Caco-2 (cell line): ENCODE measurements around the gene GABRG3. TPM values are rescaled to one million over a fixed set of nuclear protein-coding genes. Genes with fewer than 3 reads are reported as not detected.

Experiments
- BruUV-seq: library from RNA; stranded (reverse); fragments of 400-500 nt; replicated peaks from 2 replicates; lab custom pipeline; 2021; lab: Mats Ljungman, UMichigan
- CTCF ChIA-PET: fragments of 300-600 bp; sonication (Branson Sonifier 250); formaldehyde crosslinking; loops from one replicate; lab custom pipeline; 2022; ENCODE audit warnings: antibody characterized with exemption; lab: Charles Lee
- POLR2A ChIA-PET: fragments of 300-600 bp; sonication (Branson Sonifier 250); formaldehyde crosslinking; loops from one replicate; lab custom pipeline; 2022; ENCODE audit warnings: antibody characterized with exemption; lab: Charles Lee
- DNase-seq, 2 experiments: peaks; one replicate each; pipeline versions ENCODE4 v3.0.0 to v3.0.0-alpha.2; 2020 to 2022
- H3K27me3 ChIP-seq: replicated peaks from 2 replicates; pipeline ENCODE4 v1.6.0; 2011; ENCODE audit warnings: low read length; ENCODE audit not compliant: control insufficient read depth, insufficient read depth
- H3K36me3 ChIP-seq: 2 replicates; pipeline ENCODE4 v1.5.1; 2011; ENCODE audit warnings: low read length; ENCODE audit not compliant: control insufficient read depth, insufficient read depth
- H3K4me1 ChIP-seq: fragments of 250-450 bp; sonication (Bioruptor Pico); 2 replicates; pipeline ENCODE4 v1.5.1; 2020; ENCODE audit warnings: mild to moderate bottlenecking
- H3K4me3 ChIP-seq: 2 replicates; pipeline ENCODE4 v1.5.1; 2011; ENCODE audit warnings: low read depth, mild to moderate bottlenecking, control low read depth, low read length
- H3K9me3 ChIP-seq: fragments of 250-450 bp; sonication (Bioruptor Pico); 2 replicates; pipeline ENCODE4 v1.5.1; 2020; ENCODE audit warnings: mild to moderate bottlenecking, moderate library complexity
- H3K27ac Mint-ChIP-seq: one replicate; pipeline ENCODE4 v1.8.0; 2022; ENCODE audit warnings: mixed read lengths; ENCODE audit not compliant: unreplicated experiment
- H3K27me3 Mint-ChIP-seq: one replicate; pipeline ENCODE4 v1.8.0; 2022; ENCODE audit warnings: mixed read lengths; ENCODE audit not compliant: insufficient read depth, unreplicated experiment
- H3K36me3 Mint-ChIP-seq: one replicate; pipeline ENCODE4 v1.8.0; 2022; ENCODE audit warnings: mild to moderate bottlenecking, mixed read lengths; ENCODE audit not compliant: insufficient read depth, unreplicated experiment
- H3K4me1 Mint-ChIP-seq: one replicate; pipeline ENCODE4 v1.8.0; 2022; ENCODE audit warnings: low read depth, mixed read lengths; ENCODE audit not compliant: unreplicated experiment
- H3K4me3 Mint-ChIP-seq: one replicate; pipeline ENCODE4 v1.8.0; 2022; ENCODE audit warnings: mild to moderate bottlenecking, moderate library complexity, mixed read lengths; ENCODE audit not compliant: unreplicated experiment
- H3K9me3 Mint-ChIP-seq: one replicate; pipeline ENCODE4 v1.8.0; 2022; ENCODE audit warnings: mixed read lengths; ENCODE audit not compliant: unreplicated experiment
- intact Hi-C: fragments of 100-400 bp; cut with micrococcal nuclease; formaldehyde crosslinking; loops from one replicate; pipeline ENCODE4 v1.10.0; 2022; ENCODE audit not compliant: unreplicated experiment
- total RNA-seq: library from RNA; stranded (reverse); gene quantifications from 2 replicates; pipeline ENCODE4 v1.2.3, GENCODE V29; 2022
- TF ChIP-seq, protein P1 (sequence below), 2 experiments: fragments of 200-600 bp in 1 of 2; IDR thresholded peaks; 1 replicate in 1 of 2; 2 replicates in 1 of 2; pipeline versions ENCODE4 v1.5.1 to v1.8.0; 2011 to 2022; ENCODE audit warnings: antibody characterized with exemption in 1 of 2, control low read depth in 1 of 2, inconsistent platforms in 1 of 2, low read depth in 1 of 2, low read length in 1 of 2, mild to moderate bottlenecking in 1 of 2, moderate library complexity in 1 of 2; ENCODE audit not compliant: insufficient read depth in 1 of 2, severe bottlenecking in 1 of 2, unreplicated experiment in 1 of 2

GABRG3 gene
- total RNA-seq, 1 experiment from 2014 or later = not detected

DNA sequence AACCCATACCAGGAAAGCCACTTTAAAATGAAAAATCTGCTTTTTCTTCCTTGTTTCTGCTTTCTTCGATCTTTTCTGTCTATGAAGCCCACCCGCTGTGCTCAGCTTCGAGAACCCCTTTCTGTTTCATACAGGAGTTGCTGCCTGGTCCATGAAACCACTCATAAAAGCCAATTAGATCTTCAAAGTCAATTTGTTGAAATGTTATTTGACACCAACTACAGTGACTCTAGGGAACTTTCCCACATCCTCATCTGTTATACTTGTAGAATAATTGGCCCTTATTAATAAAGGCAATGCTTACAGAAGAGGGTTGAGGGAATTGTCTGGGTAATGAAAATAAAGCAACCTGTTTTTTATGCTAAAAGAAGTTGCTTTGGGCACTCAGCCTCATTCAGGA is 604.5 kb downstream of the GABRG3 start:
- DNase-seq = no peak
- POLR2A ChIA-PET = no interaction called here
- peaks cover 10% of the 10 kb centered on the region for H3K27me3 Mint-ChIP-seq
- no peaks in the 10 kb centered on the region for H3K27me3 ChIP-seq
- H3K4me3 Mint-ChIP-seq = no peak overlapping the region
- no peak overlapping the region for H3K27ac Mint-ChIP-seq
- BruUV-seq = no TSS peak
- no peak overlapping the region for H3K4me3 ChIP-seq
- CTCF ChIA-PET = no interaction called here
- H3K36me3 Mint-ChIP-seq = peaks cover 6% of the 10 kb centered on the region
- H3K36me3 ChIP-seq = no peaks in the 10 kb centered on the region
- peaks cover 13% of the 10 kb centered on the region for H3K9me3 Mint-ChIP-seq
- TF ChIP-seq, protein P1, sequence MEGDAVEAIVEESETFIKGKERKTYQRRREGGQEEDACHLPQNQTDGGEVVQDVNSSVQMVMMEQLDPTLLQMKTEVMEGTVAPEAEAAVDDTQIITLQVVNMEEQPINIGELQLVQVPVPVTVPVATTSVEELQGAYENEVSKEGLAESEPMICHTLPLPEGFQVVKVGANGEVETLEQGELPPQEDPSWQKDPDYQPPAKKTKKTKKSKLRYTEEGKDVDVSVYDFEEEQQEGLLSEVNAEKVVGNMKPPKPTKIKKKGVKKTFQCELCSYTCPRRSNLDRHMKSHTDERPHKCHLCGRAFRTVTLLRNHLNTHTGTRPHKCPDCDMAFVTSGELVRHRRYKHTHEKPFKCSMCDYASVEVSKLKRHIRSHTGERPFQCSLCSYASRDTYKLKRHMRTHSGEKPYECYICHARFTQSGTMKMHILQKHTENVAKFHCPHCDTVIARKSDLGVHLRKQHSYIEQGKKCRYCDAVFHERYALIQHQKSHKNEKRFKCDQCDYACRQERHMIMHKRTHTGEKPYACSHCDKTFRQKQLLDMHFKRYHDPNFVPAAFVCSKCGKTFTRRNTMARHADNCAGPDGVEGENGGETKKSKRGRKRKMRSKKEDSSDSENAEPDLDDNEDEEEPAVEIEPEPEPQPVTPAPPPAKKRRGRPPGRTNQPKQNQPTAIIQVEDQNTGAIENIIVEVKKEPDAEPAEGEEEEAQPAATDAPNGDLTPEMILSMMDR (IDR thresholded peaks at IDR 0.05; ENCODE audit: insufficient read depth in 1 of 2, low read depth in 1 of 2, low read length in 1 of 2, severe bottlenecking in 1 of 2, unreplicated experiment in 1 of 2) = no peak
- intact Hi-C loops = no loop called here
- no peaks in the 10 kb centered on the region for H3K4me1 ChIP-seq
- H3K9me3 ChIP-seq = peaks cover 9% of the 10 kb centered on the region; the same call in 1 of the 2 replicates
- H3K4me1 Mint-ChIP-seq = no peaks in the 10 kb centered on the region

DNA sequence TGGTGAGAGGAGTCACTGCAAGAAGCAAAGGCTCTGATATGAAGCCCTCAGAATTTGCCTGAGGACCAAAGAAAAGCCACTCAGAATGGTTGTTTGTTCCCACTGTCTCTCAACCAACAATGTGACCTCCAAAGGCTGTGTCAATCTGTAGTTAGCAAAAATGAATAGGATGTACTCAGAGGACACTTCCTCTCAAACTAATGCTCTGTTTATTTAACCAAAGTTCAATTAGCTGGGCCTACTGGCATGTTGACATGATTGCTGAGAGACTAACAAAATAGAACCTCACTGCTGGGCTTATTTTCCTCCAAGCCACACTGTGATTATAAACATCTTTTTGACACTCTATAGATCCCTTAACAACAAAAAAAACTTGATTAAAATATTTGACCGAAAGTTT is 605.6 kb downstream of the GABRG3 start:
- Mint-ChIP-seq H3K4me1 (no peaks in the 10 kb centered on the region), H3K9me3 (peaks cover 13% of the 10 kb centered on the region), H3K27me3 (peaks cover 10% of the 10 kb centered on the region), H3K36me3 (peaks cover 6% of the 10 kb centered on the region), H3K4me3 (no peak overlapping the region), H3K27ac (no peak overlapping the region)
- Histone ChIP-seq H3K27me3 (no peaks in the 10 kb centered on the region), H3K4me1 (no peaks in the 10 kb centered on the region), H3K9me3 (peaks cover 9% of the 10 kb centered on the region; the same call in 1 of the 2 replicates), H3K4me3 (no peak overlapping the region), H3K36me3 (no peaks in the 10 kb centered on the region)
- intact Hi-C loops = no loop called here
- CTCF ChIA-PET = no interaction called here
- TF ChIP-seq, protein P1 (IDR thresholded peaks at IDR 0.05; ENCODE audit: insufficient read depth in 1 of 2, low read depth in 1 of 2, low read length in 1 of 2, severe bottlenecking in 1 of 2, unreplicated experiment in 1 of 2) = no peak
- BruUV-seq = no TSS peak
- DNase-seq = no peak
- POLR2A ChIA-PET = no interaction called here

DNA sequence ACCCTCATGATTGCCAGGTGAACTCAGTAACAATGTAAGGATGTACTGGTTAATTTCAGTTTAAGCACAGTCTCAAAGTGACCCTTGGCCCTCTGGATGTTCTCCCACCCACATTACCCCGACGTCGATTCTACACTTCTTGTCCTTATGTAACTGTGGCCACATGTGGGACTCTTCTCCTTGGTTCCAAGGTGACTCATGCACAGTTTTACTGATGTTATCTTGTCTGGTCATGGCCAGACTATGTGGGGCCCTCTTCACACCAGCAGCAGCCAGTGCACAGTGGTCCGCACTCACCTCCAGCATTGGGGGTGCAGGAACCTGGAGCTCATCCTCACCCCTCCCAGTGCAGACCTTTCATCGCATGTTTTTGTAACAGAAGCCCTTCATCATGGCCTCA is 608.8 kb downstream of the GABRG3 start:
- no peak overlapping the region for H3K4me3 Mint-ChIP-seq
- H3K9me3 Mint-ChIP-seq = peaks cover 13% of the 10 kb centered on the region
- POLR2A ChIA-PET = no interaction called here
- no peaks in the 10 kb centered on the region for H3K36me3 ChIP-seq
- no peaks in the 10 kb centered on the region for H3K27me3 ChIP-seq
- BruUV-seq = no TSS peak
- H3K27me3 Mint-ChIP-seq = peaks cover 4% of the 10 kb centered on the region
- CTCF ChIA-PET = no interaction called here
- H3K9me3 ChIP-seq = peaks cover 9% of the 10 kb centered on the region; the same call in 1 of the 2 replicates
- H3K4me1 Mint-ChIP-seq = no peaks in the 10 kb centered on the region
- H3K27ac Mint-ChIP-seq = no peak overlapping the region
- TF ChIP-seq, protein P1 (IDR thresholded peaks at IDR 0.05; ENCODE audit: insufficient read depth in 1 of 2, low read depth in 1 of 2, low read length in 1 of 2, severe bottlenecking in 1 of 2, unreplicated experiment in 1 of 2) = no peak
- no peak overlapping the region for H3K4me3 ChIP-seq
- intact Hi-C loops = no loop called here
- DNase-seq = no peak
- H3K4me1 ChIP-seq = no peaks in the 10 kb centered on the region
- peaks cover 6% of the 10 kb centered on the region for H3K36me3 Mint-ChIP-seq
